K562 (cell line): ENCODE data around the gene NOTCH1. TPM values are rescaled to one million over a fixed set of nuclear protein-coding genes. Genes with fewer than 3 reads are reported as not detected.

ENCODE experiments used
- CEBPG ChIP-seq, 3 experiments: fragments of 200-800 bp in 1 of 3; sonication (Bioruptor generic) in 1 of 3; sonication (generic) in 1 of 3; formaldehyde crosslinking in 1 of 3; IDR thresholded peaks in 2 of 3; conservative IDR thresholded peaks in 1 of 3; 2 replicates each; pipeline versions ENCODE4 v1.6.1 to v1.8.0; 2016 to 2022; ENCODE audit warnings: missing compliant biosample characterization in 2 of 3, missing genetic modification characterization in 2 of 3, mild to moderate bottlenecking in 1 of 3, missing genetic modification reagents in 1 of 3
- MCM3 ChIP-seq: fragments of 450-650 bp; IDR thresholded peaks from 2 replicates; pipeline ENCODE4 v1.6.1; 2016
- NEUROD1 ChIP-seq: fragments of 150-350 bp; IDR thresholded peaks from 2 replicates; pipeline ENCODE4 v1.6.1; 2014; ENCODE audit warnings: borderline replicate concordance, low read length, low read depth; ENCODE audit not compliant: partially characterized antibody
- NFRKB ChIP-seq: fragments of 450-650 bp; IDR thresholded peaks from 2 replicates; pipeline ENCODE4 v1.6.1; 2016; ENCODE audit warnings: low read depth
- POLR3G ChIP-seq: IDR thresholded peaks from 2 replicates; pipeline ENCODE4 v1.6.1; 2011; ENCODE audit not compliant: insufficient read length, insufficient replicate concordance; ENCODE audit errors: extremely low read depth
- PURB ChIP-seq: sonication (generic); formaldehyde crosslinking; IDR thresholded peaks from 2 replicates; pipeline ENCODE4 v1.9.0; 2021; ENCODE audit warnings: low read depth, mild to moderate bottlenecking, missing genetic modification reagents
- WHSC1 ChIP-seq: IDR thresholded peaks from one replicate; pipeline ENCODE4 v1.6.1; 2012; ENCODE audit warnings: low read length, control low read depth, inconsistent platforms
- ZNF124 ChIP-seq: sonication (generic); formaldehyde crosslinking; IDR thresholded peaks from 2 replicates; pipeline ENCODE4 v1.8.1; 2022; ENCODE audit warnings: missing genetic modification reagents
- ZNF175 ChIP-seq: fragments of 200-800 bp; sonication (Bioruptor generic); IDR thresholded peaks from 2 replicates; pipeline ENCODE4 v1.6.1; 2016; ENCODE audit warnings: low read depth, mild to moderate bottlenecking, missing genetic modification characterization, missing compliant biosample characterization
- ZNF239 ChIP-seq: fragments of 250-450 bp; sonication (Bioruptor Pico); IDR thresholded peaks from 2 replicates; pipeline ENCODE4 v1.4.0; 2020; ENCODE audit warnings: mild to moderate bottlenecking
- ZNF318 ChIP-seq, 2 experiments: fragments of 450-650 bp; IDR thresholded peaks; 2 replicates each; pipeline ENCODE4 v1.6.1; 2016; ENCODE audit warnings: mild to moderate bottlenecking in 2 of 2, borderline replicate concordance in 1 of 2, low read depth in 1 of 2, moderate library complexity in 1 of 2
- ZNF644 ChIP-seq: fragments of 200-800 bp; sonication (Bioruptor generic); IDR thresholded peaks from 2 replicates; pipeline ENCODE4 v1.6.1; 2016; ENCODE audit warnings: low read depth, missing genetic modification characterization, missing compliant biosample characterization
- ZNF655 ChIP-seq: fragments of 250-450 bp; sonication (Bioruptor Pico); IDR thresholded peaks from 2 replicates; pipeline ENCODE4 v1.5.0; 2021
- polyA plus RNA-seq, 8 experiments: library from polyadenylated mRNA; depleted of rRNA in 4 of 8; stranded (reverse) in 5 of 8; unstranded in 3 of 8; fragments of >200 nt; fragmentation: Nextera tagmentation in 2 of 8; fragmentation: Illumina TruSeq in 1 of 8; extraction: Ambion mirVana in 2 of 8; extraction: Trizol in 1 of 8; gene quantifications; 2 replicates each; pipeline versions ENCODE4 v1.2.1 to v1.2.3, GENCODE V29; 2011 to 2014; ENCODE audit warnings: inconsistent platforms in 1 of 8, missing spikeins in 1 of 8
- total RNA-seq, 7 experiments: library from RNA; depleted of rRNA in 6 of 7; stranded (reverse); fragments of >200 nt in 6 of 7; fragmentation: Illumina TruSeq in 2 of 7; extraction: Trizol in 2 of 7; gene quantifications; 2 replicates each; pipeline versions ENCODE4 v1.2.1 to v1.2.3, GENCODE V29; 2011 to 2021; ENCODE audit warnings: low replicate concordance in 1 of 7
- TF ChIP-seq, protein P1 (sequence below), 2 experiments: fragments of 150-350 bp in 1 of 2; IDR thresholded peaks; 2 replicates each; pipeline ENCODE4 v1.6.1; 2012 to 2016; ENCODE audit warnings: low read depth in 2 of 2, low read length in 2 of 2, mild to moderate bottlenecking in 1 of 2, moderate library complexity in 1 of 2

Gene NOTCH1
- total and polyA plus RNA-seq, 9 of the 15 experiments (the other 6 are each of a cell fraction or from before 2014, with no cell fraction given), result 0.03 to 31.4 (median 2.3) TPM

- no peak for TF ChIP-seq ZNF318 (IDR thresholded peaks at IDR 0.05; ENCODE audit: borderline replicate concordance in 1 of 2, low read depth in 1 of 2)
- peak; percentile 47 for TF ChIP-seq NEUROD1
- TF ChIP-seq CEBPG (CRISPR knock-in tag; IDR thresholded peaks at IDR 0.05), result no peak
- no peak for TF ChIP-seq CEBPG (tag; conservative IDR thresholded peaks at IDR 0.05 in 1 of 2, IDR thresholded peaks at IDR 0.05 in 1 of 2)
- no peak for TF ChIP-seq ZNF655 (CRISPR knock-in tag)
- no peak for TF ChIP-seq ZNF239 (CRISPR knock-in tag)
- TF ChIP-seq MCM3, result no peak
- TF ChIP-seq WHSC1, result no peak
- no peak for TF ChIP-seq ZNF644
- TF ChIP-seq NFRKB, result 0 out of 2 replicates have a peak, but pooled peaks have one; percentile 48
- no peak for TF ChIP-seq POLR3G
- no peak for TF ChIP-seq ZNF124
- TF ChIP-seq PURB, result no peak
- TF ChIP-seq, protein P1, sequence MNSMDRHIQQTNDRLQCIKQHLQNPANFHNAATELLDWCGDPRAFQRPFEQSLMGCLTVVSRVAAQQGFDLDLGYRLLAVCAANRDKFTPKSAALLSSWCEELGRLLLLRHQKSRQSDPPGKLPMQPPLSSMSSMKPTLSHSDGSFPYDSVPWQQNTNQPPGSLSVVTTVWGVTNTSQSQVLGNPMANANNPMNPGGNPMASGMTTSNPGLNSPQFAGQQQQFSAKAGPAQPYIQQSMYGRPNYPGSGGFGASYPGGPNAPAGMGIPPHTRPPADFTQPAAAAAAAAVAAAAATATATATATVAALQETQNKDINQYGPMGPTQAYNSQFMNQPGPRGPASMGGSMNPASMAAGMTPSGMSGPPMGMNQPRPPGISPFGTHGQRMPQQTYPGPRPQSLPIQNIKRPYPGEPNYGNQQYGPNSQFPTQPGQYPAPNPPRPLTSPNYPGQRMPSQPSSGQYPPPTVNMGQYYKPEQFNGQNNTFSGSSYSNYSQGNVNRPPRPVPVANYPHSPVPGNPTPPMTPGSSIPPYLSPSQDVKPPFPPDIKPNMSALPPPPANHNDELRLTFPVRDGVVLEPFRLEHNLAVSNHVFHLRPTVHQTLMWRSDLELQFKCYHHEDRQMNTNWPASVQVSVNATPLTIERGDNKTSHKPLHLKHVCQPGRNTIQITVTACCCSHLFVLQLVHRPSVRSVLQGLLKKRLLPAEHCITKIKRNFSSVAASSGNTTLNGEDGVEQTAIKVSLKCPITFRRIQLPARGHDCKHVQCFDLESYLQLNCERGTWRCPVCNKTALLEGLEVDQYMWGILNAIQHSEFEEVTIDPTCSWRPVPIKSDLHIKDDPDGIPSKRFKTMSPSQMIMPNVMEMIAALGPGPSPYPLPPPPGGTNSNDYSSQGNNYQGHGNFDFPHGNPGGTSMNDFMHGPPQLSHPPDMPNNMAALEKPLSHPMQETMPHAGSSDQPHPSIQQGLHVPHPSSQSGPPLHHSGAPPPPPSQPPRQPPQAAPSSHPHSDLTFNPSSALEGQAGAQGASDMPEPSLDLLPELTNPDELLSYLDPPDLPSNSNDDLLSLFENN (IDR thresholded peaks at IDR 0.05; ENCODE audit: low read depth in 2 of 2, low read length in 2 of 2), result no peak
- peak; percentile 40; the same call in 1 of the 2 replicates for TF ChIP-seq ZNF175 (CRISPR knock-in tag)
- TF ChIP-seq, all 486 proteins: peak for 33
These were observed 42.3 kb upstream of the NOTCH1 start (continued) for GRCh38 chr9:136587944-136588662.
